H9 (cell line): ENCODE results near the gene RNF220. TPM values are rescaled to one million over a fixed set of nuclear protein-coding genes. Genes with fewer than 3 reads are reported as not detected.

Experiments
- DNase-seq: peaks from one replicate; pipeline ENCODE4 v3.0.0-alpha.2; 2017
- H2AFZ ChIP-seq: one replicate; pipeline ENCODE4 v1.6.1; 2013; ENCODE audit warnings: mild to moderate bottlenecking, low read length, control low read depth, moderate library complexity
- H2AK5ac ChIP-seq: 2 replicates; pipeline ENCODE4 v1.6.1; 2013; ENCODE audit warnings: low read length, control low read depth, mixed read lengths; ENCODE audit not compliant: insufficient read length
- H2BK120ac ChIP-seq: one replicate; pipeline ENCODE4 v1.6.1; 2013; ENCODE audit warnings: low read depth, mild to moderate bottlenecking, low read length, control low read depth, inconsistent platforms; ENCODE audit not compliant: poor library complexity, severe bottlenecking
- H2BK12ac ChIP-seq: 2 replicates; pipeline ENCODE4 v1.6.1; 2013; ENCODE audit warnings: low read length, control low read depth, mixed read lengths, low read depth; ENCODE audit not compliant: insufficient read length
- H2BK15ac ChIP-seq: 2 replicates; pipeline ENCODE4 v1.6.1; 2013; ENCODE audit warnings: low read depth, low read length, control low read depth
- H2BK20ac ChIP-seq: one replicate; pipeline ENCODE4 v1.6.1; 2013; ENCODE audit warnings: low read depth, mild to moderate bottlenecking, low read length, control low read depth, inconsistent platforms; ENCODE audit not compliant: poor library complexity, severe bottlenecking
- H2BK5ac ChIP-seq: 2 replicates; pipeline ENCODE4 v1.6.1; 2013; ENCODE audit warnings: low read length, control low read depth, mixed read lengths; ENCODE audit not compliant: insufficient read length
- H3K14ac ChIP-seq: 2 replicates; pipeline ENCODE4 v1.6.1; 2013; ENCODE audit warnings: low read length, control low read depth; ENCODE audit not compliant: insufficient read depth
- H3K18ac ChIP-seq: 2 replicates; pipeline ENCODE4 v1.6.1; 2013; ENCODE audit warnings: low read depth, mild to moderate bottlenecking, mixed read lengths, low read length, control low read depth; ENCODE audit not compliant: insufficient read length
- H3K23ac ChIP-seq: 2 replicates; pipeline ENCODE4 v1.6.1; 2013; ENCODE audit warnings: low read length, control low read depth, mixed read lengths, low read depth; ENCODE audit not compliant: insufficient read length
- H3K23me2 ChIP-seq: 2 replicates; pipeline ENCODE4 v1.6.1; 2013; ENCODE audit warnings: low read depth, mild to moderate bottlenecking, mixed read lengths, low read length, control low read depth; ENCODE audit not compliant: insufficient read length, poor library complexity, severe bottlenecking
- H3K27ac ChIP-seq: 2 replicates; pipeline ENCODE4 v1.5.1; 2013; ENCODE audit warnings: low read length, control low read depth, mixed read lengths, low read depth; ENCODE audit not compliant: insufficient read length
- H3K27me3 ChIP-seq: 2 replicates; pipeline ENCODE4 v1.6.1; 2013; ENCODE audit warnings: low read length, control low read depth, inconsistent platforms; ENCODE audit not compliant: insufficient read depth
- H3K4ac ChIP-seq: 2 replicates; pipeline ENCODE4 v1.6.1; 2013; ENCODE audit warnings: low read depth, mild to moderate bottlenecking, control low read depth, inconsistent platforms, low read length, moderate library complexity
- H3K4me1 ChIP-seq: 2 replicates; pipeline ENCODE4 v1.6.1; 2013; ENCODE audit warnings: low read length, control low read depth, inconsistent platforms; ENCODE audit not compliant: insufficient read depth
- H3K4me2 ChIP-seq: 2 replicates; pipeline ENCODE4 v1.6.1; 2013; ENCODE audit warnings: low read length, control low read depth, mixed read lengths; ENCODE audit not compliant: insufficient read length, insufficient read depth
- H3K56ac ChIP-seq: 2 replicates; pipeline ENCODE4 v1.6.1; 2013; ENCODE audit warnings: low read depth, mild to moderate bottlenecking, mixed read lengths, low read length, control low read depth; ENCODE audit not compliant: insufficient read length
- H3K79me1 ChIP-seq: 2 replicates; pipeline ENCODE4 v1.6.1; 2013; ENCODE audit warnings: low read depth, mild to moderate bottlenecking, moderate library complexity, low read length, control low read depth, inconsistent platforms; ENCODE audit not compliant: insufficient read depth, poor library complexity, severe bottlenecking
- H3K79me2 ChIP-seq: 2 replicates; pipeline ENCODE4 v1.6.1; 2013; ENCODE audit warnings: low read length, control low read depth, inconsistent platforms; ENCODE audit not compliant: insufficient read depth
- H3K9ac ChIP-seq: 2 replicates; pipeline ENCODE4 v1.6.1; 2013; ENCODE audit warnings: low read length, control low read depth, mixed read lengths; ENCODE audit not compliant: insufficient read length; ENCODE audit errors: extremely low read depth
- H3K9me3 ChIP-seq: one replicate; pipeline ENCODE4 v1.6.1; 2013; ENCODE audit warnings: low read depth, low read length, inconsistent platforms; ENCODE audit not compliant: control insufficient read depth
- H3T11ph ChIP-seq: one replicate; pipeline ENCODE4 v1.6.1; 2013; ENCODE audit warnings: mild to moderate bottlenecking, low read length, control low read depth, inconsistent platforms
- H4K20me1 ChIP-seq: one replicate; pipeline ENCODE4 v1.6.1; 2013; ENCODE audit not compliant: control insufficient read depth, insufficient read length, insufficient read depth
- H4K5ac ChIP-seq: 2 replicates; pipeline ENCODE4 v1.6.1; 2013; ENCODE audit warnings: low read depth, mild to moderate bottlenecking, mixed read lengths, low read length, control low read depth; ENCODE audit not compliant: insufficient read length
- H4K8ac ChIP-seq: replicated peaks from 2 replicates; pipeline ENCODE4 v1.6.1; 2013; ENCODE audit warnings: low read length, control low read depth, mixed read lengths, low read depth; ENCODE audit not compliant: insufficient read length
- H4K91ac ChIP-seq: 2 replicates; pipeline ENCODE4 v1.6.1; 2013; ENCODE audit warnings: low read depth, mild to moderate bottlenecking, moderate library complexity, mixed read lengths, low read length, control low read depth; ENCODE audit not compliant: insufficient read length
- H3K27ac Mint-ChIP-seq, 3 experiments: 2 replicates in 2 of 3; 3 replicates in 1 of 3; pipeline ENCODE4 v1.8.0; 2020 to 2021; ENCODE audit warnings: mixed read lengths in 3 of 3, mild to moderate bottlenecking in 1 of 3, moderate library complexity in 1 of 3
- H3K27me3 Mint-ChIP-seq: 2 replicates; pipeline ENCODE4 v1.8.0; 2021; ENCODE audit warnings: low read depth, mild to moderate bottlenecking, moderate library complexity, mixed read lengths
- H3K36me3 Mint-ChIP-seq, 3 experiments: 2 replicates in 2 of 3; 3 replicates in 1 of 3; pipeline ENCODE4 v1.8.0; 2020 to 2021; ENCODE audit warnings: low read depth in 3 of 3, mixed read lengths in 3 of 3; ENCODE audit not compliant: insufficient read depth in 1 of 3
- H3K4me1 Mint-ChIP-seq, 2 experiments: 2 replicates each; pipeline ENCODE4 v1.8.0; 2020; ENCODE audit warnings: mixed read lengths in 2 of 2
- H3K4me3 Mint-ChIP-seq, 2 experiments: 2 replicates in 1 of 2; 3 replicates in 1 of 2; pipeline ENCODE4 v1.8.0; 2020 to 2021; ENCODE audit warnings: mild to moderate bottlenecking in 2 of 2, mixed read lengths in 2 of 2, moderate library complexity in 1 of 2
- H3K9me3 Mint-ChIP-seq, 2 experiments: 2 replicates in 1 of 2; 3 replicates in 1 of 2; pipeline ENCODE4 v1.8.0; 2020; ENCODE audit warnings: mild to moderate bottlenecking in 2 of 2, mixed read lengths in 2 of 2, moderate library complexity in 1 of 2
- CTCF ChIP-seq: fragments of 200-600 bp; sonication (generic); conservative IDR thresholded peaks from 3 replicates; pipeline ENCODE4 v1.8.0; 2021; ENCODE audit warnings: antibody characterized with exemption, mild to moderate bottlenecking
- WGBS: extraction: QIAGEN DNeasy Blood & Tissue Kit; methylation state at CpG from one replicate; pipeline ENCODE4 v1.1.7; 2013; ENCODE audit warnings: missing lambda C conversion rate, low lambda C conversion rate, mixed read lengths; ENCODE audit not compliant: insufficient read length; ENCODE audit errors: extremely low coverage; 5-methylcytosine and 5-hydroxymethylcytosine counted together
- total RNA-seq: library from RNA; stranded (reverse); gene quantifications from 2 replicates; pipeline ENCODE4 v1.2.1, GENCODE V29; 2021

The RNF220 gene
- total RNA-seq, 1 experiment from 2014 or later: 109 TPM

GRCh38 chr1:44412601-44413000 is 7.5 kb downstream of the RNF220 start:
- Histone ChIP-seq H2BK120ac (no peak overlapping the region), H2BK20ac (no peak overlapping the region), H3K18ac (no peak overlapping the region), H4K20me1 (no peaks in the 10 kb centered on the region), H4K91ac (no peak overlapping the region), H3K23ac (no peak overlapping the region), H4K8ac (no peak overlapping the region), H3K79me1 (no peaks in the 10 kb centered on the region), H3K27me3 (peaks cover 24% of the 10 kb centered on the region; the same call in 1 of the 2 replicates), H3K79me2 (no peaks in the 10 kb centered on the region), H3K14ac (no peak overlapping the region), H3K9me3 (no peaks in the 10 kb centered on the region), H4K5ac (no peak overlapping the region), H2BK5ac (no peak overlapping the region), H3K4me1 (peaks cover 3% of the 10 kb centered on the region; the same call in 1 of the 2 replicates), H2AFZ (no peak overlapping the region), H2AK5ac (no peak overlapping the region), H3K4ac (no peak overlapping the region), H3K56ac (no peak overlapping the region), H2BK12ac (no peak overlapping the region), H3K9ac (no peak overlapping the region), H3K23me2 (peaks cover 16% of the 10 kb centered on the region), H2BK15ac (no peak overlapping the region), H3T11ph (no peak overlapping the region), H3K27ac (no peak overlapping the region), H3K4me2 (no peak overlapping the region)
- Mint-ChIP-seq H3K27me3 (peaks cover 21% of the 10 kb centered on the region), H3K36me3 (peaks cover 2 to 14% (median 11%) of the 10 kb centered on the region in 3 experiments; a peak in 4 of 7 replicates), H3K4me1 (peaks cover 13 to 19% of the 10 kb centered on the region in 2 experiments), H3K4me3 (no peak overlapping the region), H3K9me3 (no peaks in the 10 kb centered on the region), H3K27ac (no peak overlapping the region)
- WGBS: no CpG with 5 or more reads among the region's 7 CpGs
- no peak for DNase-seq
- no peak for TF ChIP-seq CTCF
